ENCODE results near the gene KCNJ10. TPM values are rescaled to one million over a fixed set of nuclear protein-coding genes. Genes with fewer than 3 reads are reported as not detected.

KCNJ10 gene
- total RNA-seq, 1 donor from 2014 or later = not detected

GRCh38 chr1:160017592-160017991, 52.4 kb downstream of the KCNJ10 start:
- TF ChIP-seq CTCF (conservative IDR thresholded peaks at IDR 0.05) = no peak
- H3K36me3 Mint-ChIP-seq = no peaks in the 10 kb centered on the region

GRCh38 chr1:160011781-160012180, 58.2 kb downstream of the KCNJ10 start:
- no peaks in the 10 kb centered on the region for H3K36me3 Mint-ChIP-seq
- no peak overlapping the region for H3K27ac Mint-ChIP-seq
- no peaks in the 10 kb centered on the region for H3K9me3 Mint-ChIP-seq
- no peak overlapping the region for H3K4me3 Mint-ChIP-seq
- DNase-seq (ENCODE audit: extremely low spot score, unreplicated experiment) = no peak
- H3K4me1 Mint-ChIP-seq (ENCODE audit: unreplicated experiment) = peaks cover 5% of the 10 kb centered on the region
- no peak for TF ChIP-seq CTCF (conservative IDR thresholded peaks at IDR 0.05)
- peaks cover 11% of the 10 kb centered on the region for H3K27me3 Mint-ChIP-seq

More at GRCh38 chr1:160017592-160017991, 52.4 kb downstream of the KCNJ10 start:
- peaks cover 11% of the 10 kb centered on the region for H3K27me3 Mint-ChIP-seq
- H3K9me3 Mint-ChIP-seq = no peaks in the 10 kb centered on the region
- no peak overlapping the region for H3K27ac Mint-ChIP-seq
- DNase-seq (ENCODE audit: extremely low spot score, unreplicated experiment) = no peak
- no peak overlapping the region for H3K4me3 Mint-ChIP-seq
- H3K4me1 Mint-ChIP-seq (ENCODE audit: unreplicated experiment) = peaks cover 10% of the 10 kb centered on the region

GRCh38 chr1:160009801-160010200, 60.2 kb downstream of the KCNJ10 start:
- no peaks in the 10 kb centered on the region for H3K36me3 Mint-ChIP-seq
- no peak overlapping the region for H3K4me3 Mint-ChIP-seq
- peak overlapping the region; percentile 59 for H3K27ac Mint-ChIP-seq
- H3K27me3 Mint-ChIP-seq = peaks cover 11% of the 10 kb centered on the region
- TF ChIP-seq CTCF (conservative IDR thresholded peaks at IDR 0.05) = no peak
- no peak for DNase-seq (ENCODE audit: extremely low spot score, unreplicated experiment)
- H3K4me1 Mint-ChIP-seq (ENCODE audit: unreplicated experiment) = peaks cover 5% of the 10 kb centered on the region
- H3K9me3 Mint-ChIP-seq = no peaks in the 10 kb centered on the region

GRCh38 chr1:160009081-160009480, 60.9 kb downstream of the KCNJ10 start:
- TF ChIP-seq CTCF (conservative IDR thresholded peaks at IDR 0.05) = no peak
- no peak for DNase-seq (ENCODE audit: extremely low spot score, unreplicated experiment)
- peaks cover 11% of the 10 kb centered on the region for H3K27me3 Mint-ChIP-seq
- no peaks in the 10 kb centered on the region for H3K36me3 Mint-ChIP-seq
- no peak overlapping the region for H3K4me3 Mint-ChIP-seq
- H3K27ac Mint-ChIP-seq = no peak overlapping the region
- no peaks in the 10 kb centered on the region for H3K9me3 Mint-ChIP-seq
- H3K4me1 Mint-ChIP-seq (ENCODE audit: unreplicated experiment) = peaks cover 5% of the 10 kb centered on the region

GRCh38 chr1:160007577-160008200, 62.3 kb downstream of the KCNJ10 start:
- Mint-ChIP-seq H3K9me3 (no peaks in the 10 kb centered on the region), H3K27ac (no peak overlapping the region), H3K4me1 (ENCODE audit: unreplicated experiment) (peaks cover 5% of the 10 kb centered on the region), H3K27me3 (peaks cover 11% of the 10 kb centered on the region), H3K36me3 (no peaks in the 10 kb centered on the region), H3K4me3 (no peak overlapping the region)
- peak; percentile 92 for TF ChIP-seq CTCF (conservative IDR thresholded peaks at IDR 0.05)
- DNase-seq (ENCODE audit: extremely low spot score, unreplicated experiment) = no peak

Data from type B pancreatic cell (in vitro differentiated cells).